Mucosa of stomach (tissue), 1 donor: ENCODE measurements around the gene KLF6.

Source experiments
- H3K27me3 ChIP-seq: one replicate; pipeline ENCODE4 v1.7.0; 2013; ENCODE audit warnings: mild to moderate bottlenecking, low read length; ENCODE audit not compliant: control insufficient read depth, insufficient read depth
- H3K36me3 ChIP-seq: one replicate; pipeline ENCODE4 v1.7.0; 2013; ENCODE audit warnings: low read length; ENCODE audit not compliant: control insufficient read depth, insufficient read depth
- H3K4me1 ChIP-seq: one replicate; pipeline ENCODE4 v1.7.0; 2013; ENCODE audit warnings: mild to moderate bottlenecking, low read length; ENCODE audit not compliant: control insufficient read depth, insufficient read depth
- H3K4me3 ChIP-seq: one replicate; pipeline ENCODE4 v1.7.0; 2013; ENCODE audit warnings: low read length
- H3K9ac ChIP-seq: one replicate; pipeline ENCODE4 v1.7.0; 2013; ENCODE audit warnings: mild to moderate bottlenecking, low read length, moderate library complexity
- H3K9me3 ChIP-seq: one replicate; pipeline ENCODE4 v1.7.0; 2013; ENCODE audit warnings: mild to moderate bottlenecking, low read length, moderate library complexity; ENCODE audit not compliant: control insufficient read depth
- donor health status: Pancreatic carcinoma.

The KLF6 gene

DNA sequence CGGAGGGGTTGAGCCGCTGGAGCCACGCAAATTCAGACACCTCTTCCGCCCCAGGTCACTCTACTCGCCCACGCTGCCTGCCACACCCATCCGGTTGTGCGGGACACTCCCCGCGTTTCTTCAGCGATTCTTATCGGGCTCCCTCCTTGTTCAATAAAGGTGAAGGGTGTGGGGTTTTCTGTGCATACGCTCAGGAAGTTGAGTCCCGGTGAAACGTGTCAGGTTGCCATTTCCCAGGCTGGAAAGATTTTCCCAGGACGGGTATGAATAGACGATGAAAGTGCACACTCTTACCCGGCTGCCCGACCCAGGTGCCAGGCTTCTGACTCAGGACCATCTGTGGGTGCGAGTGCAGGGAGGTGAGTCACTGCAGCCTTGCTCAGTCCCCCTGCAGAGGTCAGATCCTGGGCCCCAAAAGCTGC lies 22.0 kb downstream of the KLF6 start:
- no peak overlapping the region for H3K4me3 ChIP-seq
- H3K27me3 ChIP-seq, result no peaks in the 10 kb centered on the region
- H3K4me1 ChIP-seq, result peaks cover 38% of the 10 kb centered on the region
- H3K36me3 ChIP-seq, result no peaks in the 10 kb centered on the region
- peak overlapping the region; percentile 26 for H3K9ac ChIP-seq
- no peaks in the 10 kb centered on the region for H3K9me3 ChIP-seq

GRCh38 chr10:3762309-3762708 lies 22.7 kb downstream of the KLF6 start:
- no peak overlapping the region for H3K4me3 ChIP-seq
- no peaks in the 10 kb centered on the region for H3K27me3 ChIP-seq
- H3K9ac ChIP-seq, result no peak overlapping the region
- peaks cover 38% of the 10 kb centered on the region for H3K4me1 ChIP-seq
- no peaks in the 10 kb centered on the region for H3K36me3 ChIP-seq
- no peaks in the 10 kb centered on the region for H3K9me3 ChIP-seq

GRCh38 chr10:3761904-3762303 lies 23.1 kb downstream of the KLF6 start:
- Histone ChIP-seq H3K27me3 (no peaks in the 10 kb centered on the region), H3K9ac (no peak overlapping the region), H3K4me1 (peaks cover 38% of the 10 kb centered on the region), H3K4me3 (no peak overlapping the region), H3K9me3 (no peaks in the 10 kb centered on the region), H3K36me3 (no peaks in the 10 kb centered on the region)

GRCh38 chr10:3761021-3761686 lies 23.9 kb downstream of the KLF6 start:
- Histone ChIP-seq H3K27me3 (no peaks in the 10 kb centered on the region), H3K4me1 (peaks cover 35% of the 10 kb centered on the region), H3K4me3 (no peak overlapping the region), H3K9ac (no peak overlapping the region), H3K36me3 (no peaks in the 10 kb centered on the region), H3K9me3 (no peaks in the 10 kb centered on the region)

- no peak overlapping the region for H3K4me3 ChIP-seq
- no peaks in the 10 kb centered on the region for H3K36me3 ChIP-seq
- no peaks in the 10 kb centered on the region for H3K27me3 ChIP-seq
- peaks cover 34% of the 10 kb centered on the region for H3K4me1 ChIP-seq
- no peaks in the 10 kb centered on the region for H3K9me3 ChIP-seq
- no peak overlapping the region for H3K9ac ChIP-seq
These were observed 24.9 kb downstream of the KLF6 start for GRCh38 chr10:3760083-3760482.

DNA sequence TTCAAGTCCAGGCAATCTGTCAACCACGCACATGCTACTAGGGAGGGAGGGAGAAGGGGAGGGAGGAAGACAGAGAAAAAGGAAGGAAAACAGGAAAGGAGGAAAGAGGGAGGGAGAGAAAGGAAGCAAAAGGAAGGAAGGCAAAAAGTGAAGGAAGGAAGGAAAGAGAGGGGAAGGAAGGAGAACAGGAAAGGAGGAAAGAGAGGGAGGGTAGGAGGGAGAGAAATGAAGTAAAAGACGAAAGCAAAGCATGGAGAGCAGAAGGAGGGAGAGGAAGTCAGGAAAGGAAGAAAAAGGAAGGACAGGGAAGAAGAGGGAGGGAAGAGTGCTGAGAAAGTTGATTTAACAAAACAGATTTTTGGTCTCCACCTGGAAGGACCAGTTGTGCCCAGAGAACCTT lies 25.6 kb downstream of the KLF6 start:
- H3K9ac ChIP-seq, result no peak overlapping the region
- no peaks in the 10 kb centered on the region for H3K9me3 ChIP-seq
- no peaks in the 10 kb centered on the region for H3K36me3 ChIP-seq
- H3K4me3 ChIP-seq, result no peak overlapping the region
- peaks cover 27% of the 10 kb centered on the region for H3K4me1 ChIP-seq
- no peaks in the 10 kb centered on the region for H3K27me3 ChIP-seq

- Histone ChIP-seq H3K27me3 (no peaks in the 10 kb centered on the region), H3K36me3 (no peaks in the 10 kb centered on the region), H3K9ac (no peak overlapping the region), H3K4me1 (peaks cover 19% of the 10 kb centered on the region), H3K4me3 (no peak overlapping the region), H3K9me3 (no peaks in the 10 kb centered on the region)
These were observed 26.5 kb downstream of the KLF6 start for GRCh38 chr10:3758491-3758970.

GRCh38 chr10:3757638-3758490 lies 27.1 kb downstream of the KLF6 start:
- Histone ChIP-seq H3K4me1 (peaks cover 13% of the 10 kb centered on the region), H3K27me3 (no peaks in the 10 kb centered on the region), H3K9me3 (no peaks in the 10 kb centered on the region), H3K36me3 (no peaks in the 10 kb centered on the region), H3K9ac (no peak overlapping the region), H3K4me3 (no peak overlapping the region)

GRCh38 chr10:3757250-3757637 lies 27.8 kb downstream of the KLF6 start:
- Histone ChIP-seq H3K9me3 (no peaks in the 10 kb centered on the region), H3K9ac (no peak overlapping the region), H3K4me3 (no peak overlapping the region), H3K36me3 (no peaks in the 10 kb centered on the region), H3K27me3 (no peaks in the 10 kb centered on the region), H3K4me1 (peaks cover 11% of the 10 kb centered on the region)

GRCh38 chr10:3756360-3756740 lies 28.7 kb downstream of the KLF6 start:
- H3K9ac ChIP-seq, result no peak overlapping the region
- peaks cover 6% of the 10 kb centered on the region for H3K4me1 ChIP-seq
- H3K27me3 ChIP-seq, result no peaks in the 10 kb centered on the region
- H3K9me3 ChIP-seq, result no peaks in the 10 kb centered on the region
- H3K4me3 ChIP-seq, result no peak overlapping the region
- no peaks in the 10 kb centered on the region for H3K36me3 ChIP-seq

- Histone ChIP-seq H3K4me1 (peaks cover 6% of the 10 kb centered on the region), H3K27me3 (no peaks in the 10 kb centered on the region), H3K9ac (no peak overlapping the region), H3K36me3 (no peaks in the 10 kb centered on the region), H3K9me3 (no peaks in the 10 kb centered on the region), H3K4me3 (no peak overlapping the region)
These were observed 29.3 kb downstream of the KLF6 start for GRCh38 chr10:3755440-3756359.
